GM23248 (cell line): ENCODE results near the gene TIMM44.

Experiments used
- EZH2 ChIP-seq: fragments of 200-600 bp; sonication (generic); IDR thresholded peaks from 2 replicates; pipeline ENCODE4 v1.6.1; 2018; ENCODE audit warnings: antibody characterized with exemption, mild to moderate bottlenecking; ENCODE audit not compliant: insufficient read depth, poor library complexity, severe bottlenecking
- EZH2phosphoT487 ChIP-seq: fragments of 200-600 bp; sonication (generic); IDR thresholded peaks from 2 replicates; pipeline ENCODE4 v1.6.1; 2018; ENCODE audit warnings: antibody characterized with exemption, moderate library complexity, mild to moderate bottlenecking, low read depth; ENCODE audit not compliant: insufficient read depth

DNA sequence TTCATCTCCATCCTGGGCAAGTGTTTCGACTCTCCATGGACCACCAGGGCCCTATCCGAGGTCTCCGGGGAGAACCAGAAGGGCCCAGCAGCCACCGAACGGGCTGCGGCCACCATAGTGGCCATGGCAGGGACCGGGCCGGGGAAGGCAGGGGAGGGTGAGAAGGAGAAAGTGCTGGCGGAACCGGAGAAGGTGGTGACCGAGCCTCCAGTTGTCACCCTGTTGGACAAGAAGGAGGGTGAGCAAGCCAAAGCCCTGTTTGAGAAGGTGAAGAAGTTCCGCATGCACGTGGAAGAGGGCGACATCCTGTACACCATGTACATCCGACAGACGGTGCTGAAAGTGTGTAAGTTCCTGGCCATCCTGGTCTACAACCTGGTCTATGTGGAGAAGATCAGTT is 44.5 kb downstream of the TIMM44 start:
- TF ChIP-seq EZH2, result no peak
- TF ChIP-seq EZH2phosphoT487, result no peak
